ENCODE measurements around the gene RHOJ. TPM values are rescaled to one million over a fixed set of nuclear protein-coding genes. Genes with fewer than 3 reads are reported as not detected.

Gene RHOJ
- total RNA-seq, 1 experiment from 2014 or later: 30.2 TPM

DNA sequence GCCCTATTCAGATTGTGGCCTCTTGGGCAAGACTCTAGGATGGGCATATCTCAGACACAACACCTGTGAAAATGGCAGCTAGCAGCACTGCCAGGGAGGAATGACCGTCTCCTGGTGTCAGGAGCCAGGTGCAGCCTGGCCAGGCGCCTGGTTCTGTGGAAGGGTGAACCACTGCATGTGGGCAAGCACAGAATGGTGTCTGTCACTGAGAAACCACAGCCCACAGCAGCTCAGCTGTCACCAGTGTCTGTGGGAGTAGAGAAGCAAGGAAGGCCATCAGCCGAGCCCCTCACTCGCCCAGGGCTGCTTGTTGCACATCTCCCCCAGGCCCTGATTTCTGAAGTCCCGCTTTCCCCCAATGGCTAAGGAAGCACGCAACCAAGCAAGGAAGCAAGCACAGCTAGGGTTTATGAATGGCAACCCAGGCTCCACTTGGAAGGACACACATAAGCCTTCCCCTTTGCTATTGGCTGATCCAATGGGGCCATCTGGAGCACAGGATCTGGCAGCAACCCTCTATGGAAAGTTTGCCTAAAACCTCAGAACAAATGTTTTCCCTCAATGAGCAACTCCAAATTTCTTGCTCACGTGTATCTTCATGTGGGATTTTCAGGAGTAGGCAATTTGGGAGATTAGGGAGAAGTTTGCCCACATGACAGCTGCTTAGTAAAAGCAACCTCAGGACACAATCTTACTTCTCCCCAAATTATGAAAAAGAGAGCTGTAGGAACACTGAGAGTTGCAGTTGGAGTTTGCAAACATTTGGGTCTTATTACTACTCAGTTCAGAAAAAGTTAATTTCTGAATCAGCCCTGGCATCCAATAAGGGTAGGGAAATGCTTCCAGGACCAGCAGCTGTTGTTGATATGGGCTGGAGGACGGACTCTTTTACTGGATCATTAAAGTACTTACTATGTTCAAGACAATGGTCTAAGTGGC, 69.7 kb downstream of the RHOJ start:
- Histone ChIP-seq H3K27me3 (replicated peaks; ENCODE audit: insufficient read depth, low read depth, low read length, poor library complexity) (no peaks in the 10 kb centered on the region), H3K36me3 (ENCODE audit: insufficient read depth, low read length, poor library complexity, severe bottlenecking) (no peaks in the 10 kb centered on the region), H3K9me3 (ENCODE audit: low read depth, low read length, poor library complexity, severe bottlenecking) (no peaks in the 10 kb centered on the region), H3K4me3 (ENCODE audit: low read depth, low read length, poor library complexity, severe bottlenecking) (no peak overlapping the region), H3K4me1 (ENCODE audit: insufficient read depth, low read length, poor library complexity, severe bottlenecking) (peaks cover 3% of the 10 kb centered on the region), H3K27ac (ENCODE audit: low read depth, low read length, poor library complexity, severe bottlenecking) (no peak overlapping the region)
- TF ChIP-seq, protein P1, sequence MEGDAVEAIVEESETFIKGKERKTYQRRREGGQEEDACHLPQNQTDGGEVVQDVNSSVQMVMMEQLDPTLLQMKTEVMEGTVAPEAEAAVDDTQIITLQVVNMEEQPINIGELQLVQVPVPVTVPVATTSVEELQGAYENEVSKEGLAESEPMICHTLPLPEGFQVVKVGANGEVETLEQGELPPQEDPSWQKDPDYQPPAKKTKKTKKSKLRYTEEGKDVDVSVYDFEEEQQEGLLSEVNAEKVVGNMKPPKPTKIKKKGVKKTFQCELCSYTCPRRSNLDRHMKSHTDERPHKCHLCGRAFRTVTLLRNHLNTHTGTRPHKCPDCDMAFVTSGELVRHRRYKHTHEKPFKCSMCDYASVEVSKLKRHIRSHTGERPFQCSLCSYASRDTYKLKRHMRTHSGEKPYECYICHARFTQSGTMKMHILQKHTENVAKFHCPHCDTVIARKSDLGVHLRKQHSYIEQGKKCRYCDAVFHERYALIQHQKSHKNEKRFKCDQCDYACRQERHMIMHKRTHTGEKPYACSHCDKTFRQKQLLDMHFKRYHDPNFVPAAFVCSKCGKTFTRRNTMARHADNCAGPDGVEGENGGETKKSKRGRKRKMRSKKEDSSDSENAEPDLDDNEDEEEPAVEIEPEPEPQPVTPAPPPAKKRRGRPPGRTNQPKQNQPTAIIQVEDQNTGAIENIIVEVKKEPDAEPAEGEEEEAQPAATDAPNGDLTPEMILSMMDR (conservative IDR thresholded peaks at IDR 0.05; ENCODE audit: low read depth, low read length): no peak
- TF ChIP-seq EZH2 (IDR thresholded peaks at IDR 0.05; ENCODE audit: borderline replicate concordance, low read depth, low read length, poor library complexity, severe bottlenecking): no peak
- ChIA-PET CTCF (no interaction called here), POLR2A (ENCODE audit: low non-redundant PET) (no interaction called here)
- DNase-seq (ENCODE audit: low spot score): no peak
- intact Hi-C loops (cut with micrococcal nuclease; ENCODE audit: unreplicated experiment): loop anchor here (10.0 kb wide), 1 partner anchor 229 kb away; the partner anchor contains the start of gene KCNH5
- BruUV-seq (replicated peaks): no TSS peak

DNA sequence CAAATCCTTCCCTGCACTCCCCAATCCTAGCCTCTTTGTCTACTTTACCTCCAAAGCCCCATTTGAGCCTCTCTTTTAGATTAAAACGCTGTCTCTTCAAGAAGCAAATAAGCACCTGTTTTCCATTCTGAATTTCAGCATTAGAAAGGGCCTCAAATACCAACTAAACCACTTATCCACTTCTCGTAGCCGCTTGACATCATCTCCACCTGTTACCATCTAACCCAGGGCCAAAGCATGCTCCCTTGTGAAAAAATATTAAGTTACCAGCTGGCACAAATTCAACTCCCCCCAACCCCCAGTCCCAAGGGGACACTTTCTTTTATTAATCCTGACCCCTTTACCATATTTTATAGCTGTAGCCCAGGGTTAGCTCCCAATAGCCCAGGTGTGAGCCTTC, 71.4 kb downstream of the RHOJ start:
- ChIA-PET POLR2A (ENCODE audit: low non-redundant PET) (no interaction called here), CTCF (interaction anchor here (1.0 kb wide), 1 partner anchor 1096 kb away, joined by 3 read pairs; no protein-coding TSS in a partner anchor)
- BruUV-seq (replicated peaks): no TSS peak
- Histone ChIP-seq H3K36me3 (ENCODE audit: insufficient read depth, low read length, poor library complexity, severe bottlenecking) (no peaks in the 10 kb centered on the region), H3K27me3 (replicated peaks; ENCODE audit: insufficient read depth, low read depth, low read length, poor library complexity) (no peaks in the 10 kb centered on the region), H3K9me3 (ENCODE audit: low read depth, low read length, poor library complexity, severe bottlenecking) (no peaks in the 10 kb centered on the region), H3K27ac (ENCODE audit: low read depth, low read length, poor library complexity, severe bottlenecking) (no peak overlapping the region), H3K4me1 (ENCODE audit: insufficient read depth, low read length, poor library complexity, severe bottlenecking) (peaks cover 3% of the 10 kb centered on the region), H3K4me3 (ENCODE audit: low read depth, low read length, poor library complexity, severe bottlenecking) (no peak overlapping the region)
- DNase-seq (ENCODE audit: low spot score): no peak
- intact Hi-C loops (cut with micrococcal nuclease; ENCODE audit: unreplicated experiment): loop anchor here (1.0 to 10.0 kb wide), 4 partner anchors 101 to 1112 kb away; partner anchors contain the start of gene KCNH5
- TF ChIP-seq EZH2 (IDR thresholded peaks at IDR 0.05; ENCODE audit: borderline replicate concordance, low read depth, low read length, poor library complexity, severe bottlenecking): no peak
- TF ChIP-seq, protein P1 (conservative IDR thresholded peaks at IDR 0.05; ENCODE audit: low read depth, low read length): no peak

DNA sequence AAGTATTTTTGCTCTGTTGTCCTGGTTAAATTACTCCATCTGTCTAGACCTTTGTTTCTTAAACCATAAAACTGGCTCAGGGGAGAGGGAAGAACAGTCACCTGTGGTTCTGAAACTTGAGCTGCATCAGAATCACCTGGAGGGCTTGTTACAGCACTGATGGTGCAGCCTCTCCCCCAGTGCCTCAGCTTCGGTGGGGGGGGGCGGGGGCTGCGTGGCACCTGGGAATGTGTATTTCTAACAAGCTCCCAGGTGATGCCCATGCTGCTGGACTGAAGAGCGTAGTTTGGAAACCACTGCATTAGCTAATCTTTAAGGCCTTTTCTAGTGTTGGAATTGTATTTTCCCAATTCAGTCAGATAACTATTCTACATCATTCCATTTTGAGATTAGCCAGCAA, 71.8 kb downstream of the RHOJ start:
- Histone ChIP-seq H3K27ac (ENCODE audit: low read depth, low read length, poor library complexity, severe bottlenecking) (no peak overlapping the region), H3K27me3 (replicated peaks; ENCODE audit: insufficient read depth, low read depth, low read length, poor library complexity) (no peaks in the 10 kb centered on the region), H3K9me3 (ENCODE audit: low read depth, low read length, poor library complexity, severe bottlenecking) (no peaks in the 10 kb centered on the region), H3K4me1 (ENCODE audit: insufficient read depth, low read length, poor library complexity, severe bottlenecking) (peaks cover 3% of the 10 kb centered on the region), H3K4me3 (ENCODE audit: low read depth, low read length, poor library complexity, severe bottlenecking) (no peak overlapping the region), H3K36me3 (ENCODE audit: insufficient read depth, low read length, poor library complexity, severe bottlenecking) (no peaks in the 10 kb centered on the region)
- TF ChIP-seq, protein P1 (conservative IDR thresholded peaks at IDR 0.05; ENCODE audit: low read depth, low read length): no peak
- no peak for TF ChIP-seq EZH2 (IDR thresholded peaks at IDR 0.05; ENCODE audit: borderline replicate concordance, low read depth, low read length, poor library complexity, severe bottlenecking)
- DNase-seq (ENCODE audit: low spot score): no peak
- POLR2A ChIA-PET (ENCODE audit: low non-redundant PET): no interaction called here
- BruUV-seq (replicated peaks): no TSS peak
- CTCF ChIA-PET: interaction anchor here (1.0 kb wide), 1 partner anchor 1097 kb away, joined by 3 read pairs; no protein-coding TSS in a partner anchor
- intact Hi-C loops (cut with micrococcal nuclease; ENCODE audit: unreplicated experiment): loop anchor here (1.0 to 10.0 kb wide), 4 partner anchors 102 to 1113 kb away; partner anchors contain the start of gene KCNH5
